GM12878 (cell line): ENCODE measurements around the gene HPCA. TPM values are rescaled to one million over a fixed set of nuclear protein-coding genes. Genes with fewer than 3 reads are reported as not detected.

Experiments
- ATAC-seq: fragments of 200-7000 bp; cut with Tn5 transposase; 3 replicates; pipeline ENCODE4 v1.9.1; 2020; ENCODE audit warnings: mild to moderate bottlenecking, moderate library complexity
- BruUV-seq: library from RNA; stranded (reverse); fragments of 400-500 nt; replicated peaks from 2 replicates; lab custom pipeline; 2021; lab: Mats Ljungman, UMichigan
- CTCF ChIA-PET: fragments of 300-600 bp; sonication (Branson Sonifier 250); formaldehyde crosslinking; extraction: SDS; loops from one replicate; lab custom pipeline; 2021; ENCODE audit warnings: inconsistent platforms; lab: Yijun Ruan, JAX
- POLR2A ChIA-PET: fragments of 350-600 bp; formaldehyde crosslinking; extraction: SDS; loops from one replicate; lab custom pipeline; 2021; ENCODE audit warnings: inconsistent platforms; lab: Charles Lee
- RAD21 ChIA-PET: fragments of 300-600 bp; sonication (Branson Sonifier 250); formaldehyde crosslinking; loops from one replicate; lab custom pipeline; 2023; ENCODE audit warnings: antibody characterized with exemption; ENCODE audit not compliant: unreplicated experiment; lab: Charles Lee
- SMC1A ChIA-PET: fragments of 300-600 bp; sonication (Branson Sonifier 250); formaldehyde crosslinking; loops from one replicate; lab custom pipeline; 2023; ENCODE audit not compliant: unreplicated experiment, uncharacterized antibody; lab: Charles Lee
- DNase-seq: peaks from one replicate; pipeline ENCODE4 v3.0.0-alpha.2; 2011; ENCODE audit warnings: low read depth, low spot score
- FAIRE-seq: peaks from 3 replicates; lab custom pipeline; 2011; peaks lifted over from hg19 to GRCh38; lab: Jason Lieb, UNC
- H2AFZ ChIP-seq: 2 replicates; pipeline ENCODE4 v1.6.0; 2011; ENCODE audit warnings: low read depth, low read length, control low read depth; ENCODE audit not compliant: control insufficient read depth
- H3K27ac ChIP-seq: 2 replicates; pipeline ENCODE4 v1.5.1; 2011; ENCODE audit warnings: control low read depth; ENCODE audit not compliant: control insufficient read depth, insufficient read depth
- H3K27me3 ChIP-seq, 2 experiments: replicated peaks in 1 of 2; 2 replicates each; pipeline versions ENCODE4 v1.6.0 to v1.6.1; 2011; ENCODE audit warnings: low read length in 1 of 2; ENCODE audit not compliant: control insufficient read depth in 2 of 2, insufficient read depth in 2 of 2
- H3K36me3 ChIP-seq, 2 experiments: 2 replicates each; pipeline ENCODE4 v1.5.1; 2011; ENCODE audit warnings: low read length in 1 of 2; ENCODE audit not compliant: control insufficient read depth in 2 of 2, insufficient read depth in 2 of 2
- H3K4me1 ChIP-seq: 2 replicates; pipeline ENCODE4 v1.6.1; 2011; ENCODE audit warnings: mild to moderate bottlenecking, low read length, moderate library complexity, mixed read lengths; ENCODE audit not compliant: control insufficient read depth, insufficient read depth
- H3K4me2 ChIP-seq: 2 replicates; pipeline ENCODE4 v1.6.0; 2011; ENCODE audit warnings: control low read depth; ENCODE audit not compliant: control insufficient read depth, insufficient read depth
- H3K4me3 ChIP-seq: fragments of 200-600 bp; sonication (generic); 2 replicates; pipeline ENCODE4 v1.5.1; 2016
- H3K79me2 ChIP-seq: 2 replicates; pipeline ENCODE4 v1.6.0; 2011; ENCODE audit warnings: low read length; ENCODE audit not compliant: control insufficient read depth, insufficient read depth
- H3K9ac ChIP-seq: 2 replicates; pipeline ENCODE4 v1.8.0; 2011; ENCODE audit warnings: low read length, control low read depth, mixed read lengths; ENCODE audit not compliant: control insufficient read depth, insufficient read depth
- H3K9me3 ChIP-seq: replicated peaks from 3 replicates; pipeline ENCODE4 v1.5.1; 2011; ENCODE audit warnings: mild to moderate bottlenecking, low read length; ENCODE audit not compliant: control insufficient read depth, insufficient read depth
- H4K20me1 ChIP-seq: 2 replicates; pipeline ENCODE4 v1.6.0; 2011; ENCODE audit not compliant: control insufficient read depth, insufficient read depth
- NR2C1 ChIP-seq: fragments of 450-650 bp; IDR thresholded peaks from 2 replicates; pipeline ENCODE4 v1.6.1; 2017; ENCODE audit warnings: antibody characterized with exemption, mild to moderate bottlenecking, moderate library complexity
- NR2F1 ChIP-seq: fragments of 450-650 bp; conservative IDR thresholded peaks from 2 replicates; pipeline ENCODE4 v1.6.1; 2017; ENCODE audit warnings: mild to moderate bottlenecking
- PRDM15 ChIP-seq: fragments of 450-650 bp; formaldehyde crosslinking; IDR thresholded peaks from 2 replicates; pipeline ENCODE4 v1.4.0; 2020; ENCODE audit warnings: mild to moderate bottlenecking, moderate library complexity
- STAT1 ChIP-seq: fragments of 450-650 bp; conservative IDR thresholded peaks from 2 replicates; pipeline ENCODE4 v1.6.1; 2014; ENCODE audit warnings: antibody characterized with exemption, mild to moderate bottlenecking
- WGBS: methylation state at CpG from one replicate; pipeline ENCODE4 v1.1.6; 2016; ENCODE audit warnings: low lambda C conversion rate; ENCODE audit not compliant: insufficient replicate concordance, insufficient coverage; ENCODE audit errors: missing lambda C conversion rate; 5-methylcytosine and 5-hydroxymethylcytosine counted together
- in situ Hi-C: fragments of 300-500 bp; cut with MboI; formaldehyde crosslinking; loops from 9 replicates; pipeline ENCODE4 v1.14.3; 2018; ENCODE audit warnings: mixed read lengths
- intact Hi-C: fragments of 100-400 bp; cut with micrococcal nuclease; formaldehyde crosslinking; loops from one replicate; pipeline ENCODE4 v1.14.2; 2022; ENCODE audit not compliant: unreplicated experiment
- polyA plus RNA-seq, 11 experiments: library from polyadenylated mRNA; depleted of rRNA in 4 of 11; unstranded in 6 of 11; stranded (reverse) in 5 of 11; fragments of >200 nt; fragmentation: Nextera tagmentation in 4 of 11; fragmentation: Illumina TruSeq in 1 of 11; extraction: Ambion mirVana in 4 of 11; extraction: Trizol in 1 of 11; gene quantifications; 1 replicate in 1 of 11; 2 replicates in 10 of 11; pipeline versions ENCODE4 v1.2.1 to v1.2.3, GENCODE V29; 2011 to 2016; ENCODE audit warnings: inconsistent platforms in 2 of 11, missing spikeins in 2 of 11, low read depth in 1 of 11
- total RNA-seq, 4 experiments: library from RNA; depleted of rRNA in 3 of 4; stranded (reverse); fragments of >200 nt in 3 of 4; fragmentation: Illumina TruSeq in 1 of 4; extraction: Trizol in 1 of 4; gene quantifications; 2 replicates each; pipeline versions ENCODE4 v1.2.1 to v1.2.3, GENCODE V29; 2013 to 2021

The HPCA gene
- total and polyA plus RNA-seq, 10 of the 15 experiments (the other 5 are each of a cell fraction or from before 2014, with no cell fraction given): 0.11 TPM; not detected in 9

- H3K4me3 ChIP-seq: no peak overlapping the region
- BruUV-seq: no TSS peak
- no peaks in the 10 kb centered on the region; the same call in 2 of the 3 replicates for H3K9me3 ChIP-seq
- no peak overlapping the region for H3K27ac ChIP-seq
- FAIRE-seq (no peak), DNase-seq (no peak)
- intact Hi-C loops: no loop called here
- H3K4me1 ChIP-seq: no peaks in the 10 kb centered on the region
- H2AFZ ChIP-seq: no peak overlapping the region
- H3K36me3 ChIP-seq: no peaks in the 10 kb centered on the region
- RAD21 ChIA-PET: no interaction called here
- H3K27me3 ChIP-seq: 0 out of 4 replicates have a peak, but pooled peaks cover 0 to 1% of the 10 kb centered on the region in 2 experiments
- TF ChIP-seq PRDM15 (CRISPR knock-in tag) (no peak), NR2F1 (no peak), NR2C1 (no peak), STAT1 (no peak)
- TF ChIP-seq, all 136 proteins: peak for 0
- ChIA-PET CTCF (interaction anchor here (1.3 kb wide), 1 partner anchor 34 kb away, joined by 4 read pairs; no protein-coding TSS in a partner anchor), SMC1A (interaction anchor here (1.0 to 1.4 kb wide), 2 partner anchors 21 to 99 kb away, joined by 3 to 4 read pairs; no protein-coding TSS in a partner anchor), POLR2A (no interaction called here)
- Histone ChIP-seq H3K79me2 (no peaks in the 10 kb centered on the region), H4K20me1 (no peaks in the 10 kb centered on the region), H3K9ac (no peak overlapping the region), H3K4me2 (no peak overlapping the region)
- 49% methylated on average over 5 of the region's 5 CpGs for WGBS
- in situ Hi-C loops: no loop called here
- ATAC-seq: no peak
These were observed 24.0 kb downstream of the HPCA start for GRCh38 chr1:32910319-32910718.
